ENCODE data around the gene CACNA1I.

CACNA1I gene

GRCh38 chr22:39722501-39722900 lies 151.9 kb downstream of the CACNA1I start:
- Histone ChIP-seq H3K9me2 (replicated peaks; ENCODE audit: insufficient read depth, low read length) (no peaks in the 10 kb centered on the region), H3F3A (ENCODE audit: insufficient read depth) (no peaks in the 10 kb centered on the region), H3K36me3 (ENCODE audit: low read length) (no peaks in the 10 kb centered on the region), H3K4me2 (ENCODE audit: low read depth, low read length, poor library complexity, severe bottlenecking) (no peak overlapping the region), H3K27ac (ENCODE audit: low read depth, low read length) (no peak overlapping the region), H3K9ac (ENCODE audit: low read length) (no peak overlapping the region), H4K20me1 (ENCODE audit: low read depth, low read length) (no peaks in the 10 kb centered on the region), H3K27me3 (ENCODE audit: low read length) (no peaks in the 10 kb centered on the region), H3K9me3 (ENCODE audit: insufficient read depth, low read length) (no peaks in the 10 kb centered on the region), H3K79me2 (ENCODE audit: insufficient read depth, low read length) (no peaks in the 10 kb centered on the region), H3K4me3 (ENCODE audit: insufficient read depth, low read length, poor library complexity, severe bottlenecking) (no peak overlapping the region), H2AFZ (ENCODE audit: low read depth, low read length, severe bottlenecking) (no peak overlapping the region)
- no peak for TF ChIP-seq EZH2phosphoT487 (conservative IDR thresholded peaks at IDR 0.05; ENCODE audit: low read length)
- no peak for TF ChIP-seq CTCF (IDR thresholded peaks at IDR 0.05; ENCODE audit: insufficient read depth, low read length, poor library complexity, severe bottlenecking)

- Histone ChIP-seq H3F3A (ENCODE audit: insufficient read depth) (no peaks in the 10 kb centered on the region), H3K27me3 (ENCODE audit: low read length) (no peaks in the 10 kb centered on the region), H3K9me3 (ENCODE audit: insufficient read depth, low read length) (no peaks in the 10 kb centered on the region), H3K27ac (ENCODE audit: low read depth, low read length) (no peak overlapping the region), H3K36me3 (ENCODE audit: low read length) (no peaks in the 10 kb centered on the region), H2AFZ (ENCODE audit: low read depth, low read length, severe bottlenecking) (no peak overlapping the region), H3K9me2 (replicated peaks; ENCODE audit: insufficient read depth, low read length) (no peaks in the 10 kb centered on the region), H3K4me3 (ENCODE audit: insufficient read depth, low read length, poor library complexity, severe bottlenecking) (no peak overlapping the region), H3K4me2 (ENCODE audit: low read depth, low read length, poor library complexity, severe bottlenecking) (no peak overlapping the region), H4K20me1 (ENCODE audit: low read depth, low read length) (no peaks in the 10 kb centered on the region), H3K9ac (ENCODE audit: low read length) (no peak overlapping the region), H3K79me2 (ENCODE audit: insufficient read depth, low read length) (no peaks in the 10 kb centered on the region)
- TF ChIP-seq EZH2phosphoT487 (conservative IDR thresholded peaks at IDR 0.05; ENCODE audit: low read length) (no peak), CTCF (IDR thresholded peaks at IDR 0.05; ENCODE audit: insufficient read depth, low read length, poor library complexity, severe bottlenecking) (no peak)
Measured at GRCh38 chr22:39723463-39723862, 152.9 kb downstream of the CACNA1I start.

DNA sequence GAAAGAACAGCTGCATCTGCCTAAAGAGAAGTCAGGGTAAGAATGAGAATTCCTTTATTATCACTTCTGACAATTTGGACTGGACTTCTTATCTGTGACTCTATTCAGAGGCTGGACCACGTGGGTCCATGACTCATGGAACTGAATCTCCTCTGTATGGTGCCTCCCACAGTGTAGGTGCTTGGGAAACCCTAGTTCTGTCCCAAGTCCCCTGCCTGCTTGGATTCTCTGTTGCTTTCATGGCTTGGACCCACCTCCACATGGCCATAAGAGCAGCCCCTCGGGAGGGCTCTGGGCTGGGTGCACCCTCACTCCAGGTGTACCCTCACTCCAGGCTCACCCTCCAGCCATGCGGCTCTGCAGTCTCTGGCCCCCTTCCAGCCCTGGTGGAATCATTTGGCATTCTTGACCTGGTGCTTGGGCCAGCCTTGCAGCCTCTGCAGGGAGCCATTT lies 153.4 kb downstream of the CACNA1I start:
- no peak overlapping the region for H3K9ac ChIP-seq (ENCODE audit: low read length)
- no peaks in the 10 kb centered on the region for H3K79me2 ChIP-seq (ENCODE audit: insufficient read depth, low read length)
- H3K27ac ChIP-seq (ENCODE audit: low read depth, low read length) = no peak overlapping the region
- no peaks in the 10 kb centered on the region for H3K36me3 ChIP-seq (ENCODE audit: low read length)
- H3K4me3 ChIP-seq (ENCODE audit: insufficient read depth, low read length, poor library complexity, severe bottlenecking) = no peak overlapping the region
- no peaks in the 10 kb centered on the region for H4K20me1 ChIP-seq (ENCODE audit: low read depth, low read length)
- H2AFZ ChIP-seq (ENCODE audit: low read depth, low read length, severe bottlenecking) = no peak overlapping the region
- no peaks in the 10 kb centered on the region for H3K9me3 ChIP-seq (ENCODE audit: insufficient read depth, low read length)
- H3K9me2 ChIP-seq (replicated peaks; ENCODE audit: insufficient read depth, low read length) = no peaks in the 10 kb centered on the region
- no peaks in the 10 kb centered on the region for H3K27me3 ChIP-seq (ENCODE audit: low read length)
- H3K4me2 ChIP-seq (ENCODE audit: low read depth, low read length, poor library complexity, severe bottlenecking) = no peak overlapping the region
- no peaks in the 10 kb centered on the region for H3F3A ChIP-seq (ENCODE audit: insufficient read depth)
- TF ChIP-seq EZH2phosphoT487 (conservative IDR thresholded peaks at IDR 0.05; ENCODE audit: low read length) (no peak), CTCF (IDR thresholded peaks at IDR 0.05; ENCODE audit: insufficient read depth, low read length, poor library complexity, severe bottlenecking) (no peak)

All from SU-DHL-6 (cell line).